T-helper 2 cell treated with Interferon-gamma antibody and Interleukin-4, amounts not matched to agents 100 ng/mL and 5 ng/mL, for 36 hours (primary cell): ENCODE data around the gene PLXNB2. TPM values are rescaled to one million over a fixed set of nuclear protein-coding genes. Genes with fewer than 3 reads are reported as not detected.

Experiments used
- intact Hi-C: fragments of 100-400 bp; cut with micrococcal nuclease; formaldehyde crosslinking; loops from one replicate; pipeline ENCODE4 v1.15.1; 2023
- total RNA-seq: library from RNA; stranded (reverse); gene quantifications from 2 replicates; pipeline ENCODE4 v1.2.3, GENCODE V29; 2022

Gene PLXNB2
- total RNA-seq, 1 donor from 2014 or later, result 11.0 TPM

DNA sequence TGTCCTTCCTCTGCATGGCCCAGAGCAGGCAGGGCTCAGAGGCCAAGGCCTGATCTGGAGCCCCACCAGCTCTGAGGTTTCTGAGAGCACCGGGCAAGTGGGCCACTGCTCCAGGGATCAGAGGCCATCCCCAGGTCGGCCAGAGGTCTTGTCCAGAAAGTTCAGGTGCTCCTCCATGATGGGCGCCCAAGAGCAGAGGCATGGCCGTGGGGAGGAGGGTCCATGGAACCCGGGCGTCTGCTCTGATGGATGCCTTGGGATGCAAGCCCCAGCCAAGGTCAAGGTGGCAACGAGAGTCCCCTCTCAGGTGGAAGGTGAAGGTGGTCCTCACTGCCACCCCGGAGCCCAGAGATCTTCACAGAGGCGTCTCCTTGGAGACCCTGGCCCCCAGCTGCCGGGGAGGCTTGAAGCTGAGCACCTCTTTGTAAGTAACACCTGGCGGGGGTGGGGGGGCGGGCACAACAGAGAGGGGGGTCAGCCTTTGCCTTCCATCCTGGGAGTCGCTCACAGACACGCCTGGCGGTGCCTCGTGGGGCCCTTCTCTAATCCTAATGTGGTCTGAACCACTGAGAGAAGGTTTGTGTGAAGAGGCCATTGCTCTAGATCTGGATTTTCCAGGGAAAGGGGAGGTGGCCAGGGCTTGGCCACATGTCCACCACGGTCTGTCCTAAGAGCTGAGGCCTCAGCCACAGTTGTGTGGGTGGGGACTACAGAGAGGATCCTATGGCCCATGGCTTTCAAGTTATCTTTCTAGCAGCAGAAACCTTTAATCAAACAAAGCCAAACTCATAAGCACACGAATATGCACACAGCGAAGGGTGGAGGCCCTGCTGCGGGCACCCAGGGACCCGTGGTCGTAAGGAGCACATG lies 54.2 kb downstream of the PLXNB2 start:
- intact Hi-C loops, result loop anchor here (5.0 kb wide), 1 partner anchor 74 kb away; the partner anchor contains the start of gene DENND6B

DNA sequence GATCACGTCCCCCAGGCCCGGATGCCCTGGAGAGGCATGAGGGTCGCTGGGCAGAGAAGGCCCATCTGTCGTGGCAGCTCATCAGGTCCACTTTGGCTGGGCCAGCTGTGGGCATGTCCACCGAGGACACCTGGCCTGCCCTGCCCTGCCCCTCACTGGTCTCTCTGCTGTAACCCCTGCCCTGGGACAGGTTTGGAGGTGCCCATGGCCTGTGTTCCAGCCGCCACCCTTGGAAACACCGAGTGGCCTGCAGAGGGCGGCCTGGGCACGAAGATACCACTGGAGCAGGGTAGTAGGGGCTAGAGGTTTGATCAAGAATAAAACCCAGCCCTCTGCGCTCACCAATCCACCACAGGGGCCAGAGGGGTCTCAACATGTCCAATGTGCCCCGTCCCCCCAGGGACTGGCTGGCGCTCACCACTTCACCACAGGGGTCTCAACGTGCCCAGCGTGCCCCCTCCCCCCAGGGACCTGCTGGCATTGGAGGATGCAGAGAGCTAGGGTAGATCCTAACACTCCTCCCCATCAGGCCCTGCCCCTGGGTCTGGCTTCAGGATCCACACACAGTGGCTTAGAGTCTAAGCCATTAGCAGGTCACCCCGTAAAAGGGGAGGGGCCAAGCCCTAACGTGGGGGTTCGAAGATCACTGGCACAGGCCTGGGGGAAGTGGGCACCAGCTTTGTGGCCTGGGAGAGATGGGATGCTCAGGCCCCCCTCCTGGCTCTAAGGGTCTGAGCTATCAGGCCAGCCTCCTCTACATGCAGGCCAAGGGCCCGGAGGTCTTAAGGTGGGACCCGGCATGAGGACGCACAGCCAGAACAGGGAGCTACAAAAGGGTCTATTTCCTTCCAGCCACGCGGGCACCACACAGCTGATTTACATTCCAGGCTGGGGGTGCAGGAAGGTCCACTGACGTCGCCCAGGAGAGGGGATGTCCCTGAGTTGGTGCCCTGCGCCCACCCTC lies 55.1 kb downstream of the PLXNB2 start:
- intact Hi-C loops, result loop anchor here (5.0 kb wide), 1 partner anchor 75 kb away; the partner anchor contains the start of gene DENND6B

DNA sequence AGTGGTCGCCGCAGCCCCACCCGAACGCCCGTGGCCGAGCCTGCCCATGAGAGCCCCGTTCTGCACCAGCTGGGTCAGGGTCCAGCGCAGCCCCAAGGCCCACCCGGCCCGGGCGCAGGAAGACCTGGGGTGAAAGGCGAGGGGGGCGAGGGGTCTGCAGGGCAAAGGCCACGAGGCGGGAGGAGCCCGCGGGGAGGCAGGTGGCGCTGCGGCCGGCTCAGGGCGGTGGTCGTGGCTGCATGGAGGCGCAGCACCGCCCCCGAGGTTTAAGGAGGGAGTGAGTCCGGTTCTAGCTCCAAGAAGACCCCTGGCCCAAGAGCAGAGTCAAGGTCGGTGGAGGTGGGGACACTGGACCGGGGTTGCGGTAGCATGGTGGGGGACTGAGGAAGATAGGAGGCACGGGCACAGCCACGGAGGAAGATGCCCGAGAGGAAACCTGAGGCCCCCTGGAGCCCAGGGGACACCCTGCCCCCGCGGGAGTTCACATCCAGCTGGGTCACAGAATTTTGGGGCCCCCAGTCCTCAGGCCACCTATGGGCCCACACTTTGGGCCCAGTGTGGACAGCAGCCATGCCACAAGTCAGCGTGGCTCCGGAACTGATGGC lies 55.9 kb downstream of the PLXNB2 start:
- intact Hi-C loops, result loop anchor here (1.0 to 5.0 kb wide), 3 partner anchors 19 to 91 kb away; partner anchors contain the start of genes DENND6B and MAPK11

DNA sequence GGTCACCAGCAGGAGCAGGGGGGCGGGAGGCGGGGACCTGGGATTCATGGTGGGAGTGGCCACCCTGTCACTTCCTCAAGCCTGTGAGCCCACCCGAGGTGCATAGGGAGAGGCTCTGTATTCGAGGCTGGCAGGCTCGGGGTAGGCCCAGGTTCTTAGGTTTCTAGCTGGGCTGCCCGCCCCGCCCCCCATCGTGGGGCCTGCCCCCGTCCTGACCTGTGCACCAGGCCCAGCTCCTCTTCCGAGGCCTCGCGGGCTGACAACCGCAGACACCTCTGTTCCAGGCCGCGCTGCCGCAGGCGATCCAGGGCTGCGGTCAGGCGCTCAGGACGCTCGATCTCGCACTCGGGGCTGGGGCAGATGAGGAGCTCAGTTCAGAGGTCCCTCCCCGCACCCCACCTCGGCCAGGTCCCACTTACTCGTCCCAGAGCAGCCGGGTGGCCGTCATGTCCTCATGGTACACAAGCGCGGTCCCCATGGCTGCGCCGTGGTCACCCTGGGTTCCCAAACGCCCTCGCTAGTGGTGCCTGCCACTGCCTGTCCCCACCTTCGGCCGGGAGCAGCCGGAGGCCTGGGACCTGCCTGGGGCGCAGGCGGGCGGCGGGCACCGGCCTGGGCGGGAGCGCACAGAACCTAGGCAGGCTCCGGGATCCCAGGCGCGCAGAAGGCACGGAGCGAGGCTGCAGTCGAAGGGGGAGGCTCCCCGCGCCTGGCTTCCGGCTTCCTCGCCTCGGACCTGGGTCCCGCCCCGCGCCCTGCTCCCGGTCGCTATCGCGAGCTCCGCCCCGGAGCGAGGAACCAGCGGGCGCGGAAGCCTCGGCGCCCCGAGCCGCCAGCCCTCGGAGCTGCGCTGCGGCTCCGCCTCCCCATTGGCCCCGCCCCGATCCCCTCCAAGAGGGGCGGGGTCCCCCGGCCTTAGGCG lies 56.6 kb downstream of the PLXNB2 start, which contains the start of gene HDAC10:
HDAC10 (minus strand) TSS at position 711 of the 922 bp plus-strand sequence; CDS start at position 478, 233 bp downstream.
- intact Hi-C loops, result loop anchor here (1.0 to 5.0 kb wide), 3 partner anchors 20 to 91 kb away; partner anchors contain the start of genes DENND6B and MAPK11

DNA sequence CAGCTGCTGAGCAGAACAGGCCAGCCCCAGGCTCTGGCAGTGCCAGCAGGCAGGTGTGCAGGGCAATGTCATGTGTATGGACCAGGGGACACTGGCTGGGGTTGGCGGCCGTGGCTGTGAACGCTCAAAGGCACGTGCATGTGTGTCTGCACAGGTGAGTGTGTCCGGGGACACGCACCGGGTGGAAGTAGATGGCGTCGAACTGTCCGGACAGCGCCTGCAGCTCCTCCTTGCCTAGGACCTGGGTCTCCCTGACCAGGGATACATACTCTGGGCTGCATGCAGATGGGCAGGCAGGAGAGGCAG lies 57.2 kb downstream of the PLXNB2 start:
- intact Hi-C loops, result loop anchor here (2.0 to 5.0 kb wide), 2 partner anchors 21 to 77 kb away; partner anchors contain the start of genes DENND6B and MAPK11

DNA sequence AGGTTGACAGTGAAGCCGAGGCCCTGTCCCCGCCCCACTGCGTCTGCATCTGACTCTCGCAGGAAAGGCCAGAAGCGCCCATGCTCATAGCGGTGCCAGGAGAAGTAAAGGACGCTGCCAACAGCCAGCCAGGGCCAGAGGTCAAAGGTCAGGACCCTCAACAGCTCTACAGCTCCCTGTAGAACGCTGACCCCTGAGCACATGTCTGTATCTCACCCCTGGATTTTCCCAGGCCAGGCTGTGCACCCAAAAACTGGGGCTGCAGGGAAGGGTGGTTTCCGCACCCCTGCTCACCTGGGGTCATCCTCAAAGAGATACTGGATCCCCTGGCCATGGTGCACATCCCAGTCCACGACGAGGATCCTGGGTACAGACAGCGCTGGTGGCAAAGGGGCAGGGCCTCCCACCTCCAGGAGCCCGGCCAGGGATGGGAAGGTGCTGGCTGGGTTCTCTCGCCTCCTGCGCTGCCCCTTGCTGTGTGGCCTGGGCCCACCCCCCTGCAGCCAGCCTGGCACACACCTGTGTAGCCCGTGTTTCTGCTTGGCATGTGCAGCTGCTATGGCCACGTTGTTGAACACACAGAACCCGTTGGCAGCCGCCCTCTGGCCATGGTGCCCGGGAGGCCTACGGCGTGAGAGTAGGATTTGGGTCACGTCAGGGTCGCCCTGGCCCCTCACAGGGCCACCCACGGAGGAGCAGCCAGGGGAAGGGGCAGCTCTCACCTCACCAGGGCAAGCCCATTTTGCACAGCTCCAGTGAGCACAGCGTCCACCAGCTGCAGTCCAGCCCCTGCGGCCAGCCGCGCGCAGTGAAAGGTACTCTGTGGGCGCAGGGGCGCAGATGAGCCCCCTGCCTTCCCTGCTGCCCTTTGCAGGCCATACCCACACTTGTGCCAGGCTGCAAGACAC lies 57.9 kb downstream of the PLXNB2 start:
- intact Hi-C loops, result loop anchor here (2.0 to 5.0 kb wide), 2 partner anchors 21 to 78 kb away; partner anchors contain the start of genes DENND6B and MAPK11

DNA sequence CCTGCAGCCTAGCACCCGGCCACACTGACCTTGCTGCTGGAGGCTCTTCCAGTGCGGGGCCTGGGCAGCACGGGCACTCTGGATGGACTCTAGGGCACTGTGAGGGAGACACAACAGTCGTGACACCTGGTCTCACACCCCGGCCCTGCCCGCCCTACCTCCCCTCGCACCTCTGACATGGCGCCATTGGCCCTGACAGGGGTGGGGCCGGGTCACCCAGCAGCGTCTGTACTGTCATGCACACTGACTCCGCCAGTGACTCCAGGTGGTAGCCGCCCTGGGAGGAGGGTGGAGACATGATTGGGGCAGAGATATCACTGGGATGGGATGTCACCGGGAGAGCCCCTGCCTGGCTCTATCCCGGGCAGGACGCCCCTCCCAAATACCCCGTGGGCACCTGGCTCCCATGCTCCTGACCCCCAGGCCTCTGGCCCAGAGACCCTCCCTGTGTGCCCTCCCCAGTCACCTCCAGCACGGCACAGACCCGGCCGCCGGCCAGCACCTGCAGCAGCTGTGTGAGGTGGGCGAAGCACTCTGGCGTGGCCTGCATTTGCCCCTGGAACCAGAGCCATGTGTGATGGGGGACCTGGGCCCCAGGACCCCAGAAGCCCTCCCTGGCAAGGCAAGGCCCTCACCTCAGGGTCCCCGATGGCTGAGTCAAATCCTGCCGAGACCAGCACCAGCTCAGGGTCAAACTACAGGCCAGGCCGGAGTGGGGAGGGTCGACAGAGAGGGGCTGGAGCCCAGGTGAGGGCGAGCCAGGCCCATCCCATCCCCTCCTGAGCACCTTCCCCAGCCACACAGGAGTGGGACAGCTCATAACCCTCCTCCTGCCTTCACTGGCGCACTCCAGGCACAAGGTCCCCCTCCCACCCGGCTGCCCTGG lies 59.0 kb downstream of the PLXNB2 start:
- intact Hi-C loops, result no loop called here

DNA sequence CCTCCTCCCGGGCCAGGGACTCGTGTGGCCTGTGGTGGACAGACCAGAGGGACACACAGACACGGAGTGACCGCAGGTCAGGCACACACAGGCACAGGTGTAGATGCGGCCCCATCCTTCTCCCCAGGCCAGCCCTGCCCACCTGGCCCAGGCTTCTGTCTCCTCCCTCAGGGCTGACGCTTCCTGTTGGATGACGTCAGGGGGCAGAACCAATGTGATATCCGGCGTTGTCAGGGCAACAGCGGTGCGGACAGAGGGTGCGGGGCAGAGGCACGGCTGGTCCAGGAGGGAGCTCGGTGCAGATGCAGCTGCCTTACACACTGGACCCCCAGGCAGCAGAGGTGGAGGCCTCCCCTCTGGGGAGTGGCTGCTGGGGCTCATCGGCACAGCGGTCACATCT lies 59.7 kb downstream of the PLXNB2 start:
- intact Hi-C loops, result no loop called here

DNA sequence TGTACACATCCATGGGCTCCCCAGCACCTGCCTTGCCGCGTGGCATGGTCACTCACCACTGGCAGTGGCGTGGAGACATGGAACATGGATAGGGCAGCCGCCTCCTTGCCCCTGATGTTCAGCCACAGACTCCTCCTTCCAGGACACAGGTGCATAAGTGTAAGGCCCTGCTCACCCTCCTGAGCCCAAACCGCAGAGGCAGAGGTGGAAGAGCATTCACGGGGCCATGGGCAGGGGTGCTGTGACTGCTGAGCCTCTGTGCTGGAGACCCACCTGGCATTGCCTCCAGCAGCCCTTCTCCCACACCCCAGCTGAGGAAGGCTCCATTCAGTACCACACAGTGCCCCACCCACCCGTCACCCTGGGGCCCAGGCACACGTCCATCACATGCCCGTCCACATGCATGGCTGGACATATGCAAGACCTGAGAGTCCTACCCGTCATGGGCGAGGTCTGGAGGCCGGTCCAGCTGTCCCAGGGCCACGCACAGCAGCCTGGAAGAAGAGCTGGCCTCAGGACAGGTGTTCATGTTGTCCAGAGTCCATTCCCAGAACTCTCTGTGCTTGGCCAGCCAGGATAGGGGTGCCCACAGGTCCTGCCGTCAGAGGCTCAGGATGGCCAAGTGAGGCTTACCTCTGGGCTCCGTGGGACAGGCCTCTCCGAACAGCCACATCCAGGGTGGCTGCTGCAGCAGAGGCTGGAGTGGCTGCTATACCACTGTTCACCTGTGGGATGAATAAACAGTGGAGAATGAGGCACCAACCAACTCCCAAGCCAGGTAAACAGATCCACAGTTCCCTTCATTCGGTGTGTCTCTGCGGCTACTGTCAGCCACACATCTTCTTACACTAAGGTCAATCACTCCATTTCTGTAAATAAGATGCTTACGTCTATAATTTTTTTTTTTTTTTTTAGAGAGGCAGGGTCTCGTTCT lies 60.9 kb downstream of the PLXNB2 start:
- intact Hi-C loops, result no loop called here

DNA sequence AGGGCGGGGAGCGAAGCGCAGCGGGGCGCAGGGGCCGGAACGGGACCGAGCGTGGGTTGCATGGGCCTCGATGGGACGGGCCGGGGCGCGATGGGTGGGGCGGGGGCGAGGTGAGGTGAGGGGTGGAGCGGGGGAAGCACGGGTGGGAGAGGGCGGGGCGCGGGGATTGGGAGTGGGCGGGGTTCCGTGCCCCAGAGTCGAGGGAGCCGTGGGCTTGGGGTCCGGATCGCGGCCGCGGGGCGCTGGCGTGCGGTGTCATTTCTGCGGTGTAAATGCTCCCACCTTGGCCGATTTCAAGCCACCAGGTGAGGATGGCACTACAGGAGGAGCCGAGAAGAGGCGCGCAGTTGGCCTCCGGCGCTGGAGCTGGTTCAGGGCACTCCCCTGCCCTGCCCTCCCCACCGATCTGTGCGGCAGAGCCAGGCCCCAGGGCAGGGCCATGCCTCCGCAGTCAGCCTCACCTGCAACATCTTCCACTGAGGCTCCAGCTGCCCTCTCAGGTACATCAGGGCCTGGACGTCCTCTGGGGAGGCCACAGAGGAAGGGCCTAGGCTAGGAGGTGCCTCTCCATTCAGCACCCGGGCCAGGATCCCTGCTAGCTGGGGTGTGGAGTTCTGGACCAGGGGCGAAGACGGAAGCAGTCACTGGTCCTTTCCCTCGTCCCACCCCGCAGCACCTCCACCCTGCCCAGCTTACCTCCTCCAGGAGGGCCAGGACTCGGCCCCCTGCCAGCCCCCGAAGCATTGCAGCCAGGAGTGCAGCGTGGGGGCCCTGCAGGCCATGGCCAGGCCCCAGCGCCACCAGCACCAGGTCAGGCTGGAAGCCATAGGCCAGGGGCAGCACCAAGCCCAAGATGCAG lies 62.0 kb downstream of the PLXNB2 start:
- intact Hi-C loops, result loop anchor here (2.0 kb wide), 1 partner anchor 97 kb away; the partner anchor contains the start of gene PPP6R2

DNA sequence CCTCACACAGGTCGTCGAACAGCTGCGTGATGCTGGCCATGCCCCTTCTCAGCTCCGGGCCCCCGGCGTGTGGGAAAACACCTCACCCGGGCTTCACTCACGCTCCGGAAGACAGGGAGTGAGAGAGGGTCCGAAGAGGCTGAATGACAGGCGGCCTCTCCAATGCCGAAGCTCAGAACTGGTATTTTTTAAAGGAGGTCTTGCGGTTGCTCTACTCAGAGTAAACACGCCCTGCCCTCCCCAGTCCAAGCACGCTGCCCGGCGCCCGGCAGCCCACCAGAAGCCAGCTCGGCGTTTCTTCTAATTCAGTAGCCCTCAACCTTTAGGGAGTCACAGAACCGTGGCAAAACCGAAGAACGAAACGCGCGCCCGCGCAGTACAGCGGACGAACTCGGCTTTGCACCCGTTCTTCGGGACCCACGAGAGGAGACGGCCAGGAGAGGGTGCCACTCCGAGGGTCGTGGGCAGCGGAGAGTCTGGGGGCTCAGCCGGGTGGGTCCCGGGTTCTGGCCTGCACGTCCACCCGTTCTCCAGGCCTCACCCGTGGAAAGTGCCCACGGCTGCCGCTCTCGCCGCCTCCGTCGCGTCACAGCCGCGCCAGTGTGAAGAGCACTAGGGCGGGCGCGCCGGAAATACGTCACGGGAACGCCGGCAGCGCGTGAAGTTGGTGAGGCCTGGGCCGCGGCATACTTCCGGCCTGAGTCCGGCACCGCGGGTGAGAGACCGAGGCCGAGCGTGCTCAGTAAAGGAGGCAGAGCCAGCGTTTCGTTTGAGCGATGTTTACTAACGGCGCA lies 62.8 kb downstream of the PLXNB2 start, which contains the start of gene TUBGCP6:
TUBGCP6 (minus strand) TSS at position 604 of the 794 bp plus-strand sequence; CDS start at position 40, 564 bp downstream.
- intact Hi-C loops, result loop anchor here (2.0 to 5.0 kb wide), 2 partner anchors 57 to 98 kb away; partner anchors contain the start of genes PPP6R2 and TRABD

DNA sequence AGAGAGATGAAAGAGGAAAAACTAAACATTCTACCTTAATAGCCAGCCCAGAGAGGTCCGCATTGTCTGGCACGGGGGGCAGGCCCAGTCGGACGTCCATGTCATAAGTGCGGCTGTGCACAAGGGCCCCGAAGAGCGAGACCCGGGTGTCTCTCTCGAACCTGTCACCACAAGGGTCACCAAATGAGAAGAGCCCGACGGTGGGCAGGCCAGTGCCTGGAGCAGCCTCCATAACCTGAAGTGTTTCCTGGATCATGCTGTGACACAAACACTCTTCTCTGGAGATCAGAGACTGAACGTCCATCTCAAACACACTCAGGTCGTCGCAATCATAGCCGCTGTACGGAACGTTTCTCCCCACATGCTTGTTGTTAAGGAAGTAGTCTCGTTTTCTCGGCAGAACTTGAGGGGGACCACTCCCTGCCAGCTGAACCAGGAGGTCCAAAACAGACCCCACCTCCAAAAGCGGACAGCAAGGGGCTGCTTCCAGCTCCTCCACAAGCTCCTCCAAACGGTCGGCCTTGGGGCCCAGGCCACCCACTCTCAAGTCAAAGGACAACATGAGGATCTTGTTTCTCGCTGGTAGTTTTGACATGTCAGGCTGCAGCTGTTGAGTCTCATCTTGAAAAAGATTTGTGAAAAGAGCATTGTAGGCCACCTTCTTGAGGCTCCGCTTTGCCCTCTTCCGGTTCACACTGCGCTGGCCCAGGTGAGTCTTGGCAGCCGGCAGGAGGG lies 63.6 kb downstream of the PLXNB2 start:
- intact Hi-C loops, result loop anchor here (2.0 to 5.0 kb wide), 2 partner anchors 57 to 99 kb away; partner anchors contain the start of genes PPP6R2 and TRABD

DNA sequence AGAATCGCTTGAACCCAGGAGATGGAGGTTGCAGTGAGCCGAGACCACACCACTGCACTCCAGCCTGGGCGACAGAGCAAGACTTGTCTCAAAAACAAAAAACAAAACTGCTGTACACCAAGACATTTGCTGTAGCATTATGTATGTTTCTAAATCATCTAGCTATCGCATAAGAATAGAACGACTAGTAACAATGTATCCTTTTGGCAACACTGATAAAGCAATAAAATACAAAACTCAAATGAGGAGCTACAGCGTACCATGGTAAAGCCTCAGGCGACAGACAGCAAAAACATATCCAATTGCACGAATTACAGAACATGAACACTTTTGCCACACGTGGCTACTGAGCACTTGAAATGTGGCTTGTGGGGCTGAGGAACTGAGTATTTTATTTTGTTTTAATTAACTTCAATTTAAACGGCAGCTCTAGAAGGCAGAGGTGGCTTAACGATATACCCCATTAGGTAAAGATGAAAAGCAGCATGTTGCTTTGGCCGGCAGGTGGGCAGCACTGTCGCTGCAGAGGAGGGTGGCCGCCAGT lies 65.0 kb downstream of the PLXNB2 start:
- intact Hi-C loops, result loop anchor here (5.0 kb wide), 1 partner anchor 55 kb away; the partner anchor contains the start of gene TRABD
